ENCODE results near the gene TMEM132A. TPM values are rescaled to one million over a fixed set of nuclear protein-coding genes. Genes with fewer than 3 reads are reported as not detected.

Gene TMEM132A
- total RNA-seq, 6 experiments from 2014 or later = 0.76 to 4.2 (median 1.7) TPM

GRCh38 chr11:60878245-60879101 is 45.8 kb upstream of the TMEM132A start:
- no peak overlapping the region for H3K27ac ChIP-seq
- DNase-seq (no peak), ATAC-seq (no peak)
- no peak overlapping the region for H3K4me3 ChIP-seq
- intact Hi-C loops (cut with DNase I) = loop anchor here in 1 of 2 donors (10.0 kb wide), 1 partner anchor 54 kb away; no protein-coding TSS in a partner anchor
- peaks cover 0 to 19% (median 0%) of the 10 kb centered on the region in 4 donors for H3K36me3 ChIP-seq
- H3K4me1 ChIP-seq = no peaks in the 10 kb centered on the region
- 87% methylated on average over 5 of the region's 5 CpGs for WGBS (ENCODE audit: insufficient coverage, low coverage, low lambda C conversion rate, missing lambda C conversion rate)
- H3K27me3 ChIP-seq = no peaks in the 10 kb centered on the region
- H3K9me3 ChIP-seq = no peaks in the 10 kb centered on the region
- TF ChIP-seq CTCF (IDR thresholded peaks at IDR 0.05) (no peak), POLR2A (IDR thresholded peaks at IDR 0.05) (no peak)

GRCh38 chr11:60879104-60879503 is 45.2 kb upstream of the TMEM132A start:
- Histone ChIP-seq H3K9me3 (no peaks in the 10 kb centered on the region), H3K36me3 (peaks cover 0 to 19% (median 0%) of the 10 kb centered on the region in 4 donors), H3K4me1 (no peaks in the 10 kb centered on the region), H3K27ac (no peak overlapping the region), H3K4me3 (no peak overlapping the region), H3K27me3 (no peaks in the 10 kb centered on the region)
- intact Hi-C loops (cut with DNase I) = loop anchor here in 1 of 2 donors (10.0 kb wide), 1 partner anchor 54 kb away; no protein-coding TSS in a partner anchor
- TF ChIP-seq POLR2A (IDR thresholded peaks at IDR 0.05) (no peak), CTCF (IDR thresholded peaks at IDR 0.05) (no peak)
- DNase-seq (no peak), ATAC-seq (no peak)
- 80% methylated on average over 1 of the region's 1 CpG for WGBS (ENCODE audit: insufficient coverage, low coverage, low lambda C conversion rate, missing lambda C conversion rate)

- no peaks in the 10 kb centered on the region for H3K9me3 ChIP-seq
- ATAC-seq (no peak), DNase-seq (no peak)
- H3K27ac ChIP-seq = no peak overlapping the region
- no peak overlapping the region for H3K4me3 ChIP-seq
- no peak for TF ChIP-seq CTCF (IDR thresholded peaks at IDR 0.05)
- no peak for TF ChIP-seq POLR2A (IDR thresholded peaks at IDR 0.05)
- whole genome bisulfite sequencing (ENCODE audit: insufficient coverage, low coverage, low lambda C conversion rate, missing lambda C conversion rate) = 96% methylated on average over 4 of the region's 5 CpGs
- H3K4me1 ChIP-seq = no peaks in the 10 kb centered on the region
- peaks cover 0 to 19% (median 0%) of the 10 kb centered on the region in 4 donors for H3K36me3 ChIP-seq
- H3K27me3 ChIP-seq = no peaks in the 10 kb centered on the region
- intact Hi-C loops (cut with DNase I) = loop anchor here in 1 of 2 donors (10.0 kb wide), 1 partner anchor 55 kb away; no protein-coding TSS in a partner anchor
Observed at GRCh38 chr11:60879971-60880588, 44.2 kb upstream of the TMEM132A start.

GRCh38 chr11:60880643-60881282 is 43.5 kb upstream of the TMEM132A start:
- H3K36me3 ChIP-seq = peaks cover 0 to 19% (median 0%) of the 10 kb centered on the region in 4 donors
- intact Hi-C loops (cut with DNase I) = no loop called here
- DNase-seq = no peak
- no peaks in the 10 kb centered on the region for H3K27me3 ChIP-seq
- H3K27ac ChIP-seq = no peak overlapping the region
- H3K9me3 ChIP-seq = no peaks in the 10 kb centered on the region
- TF ChIP-seq POLR2A (IDR thresholded peaks at IDR 0.05) (no peak), CTCF (IDR thresholded peaks at IDR 0.05) (no peak)
- 70% methylated on average over 8 of the region's 8 CpGs for WGBS (ENCODE audit: insufficient coverage, low coverage, low lambda C conversion rate, missing lambda C conversion rate)
- no peak for ATAC-seq
- H3K4me3 ChIP-seq = no peak overlapping the region
- no peaks in the 10 kb centered on the region for H3K4me1 ChIP-seq
